Stimulated activated naive CD8-positive, alpha-beta T cell treated with anti-CD3 and anti-CD28 coated beads, Interleukin-15, Interleukin-2, amounts not matched to agents 100 ng/mL and 50 ng/mL, for 24 hours (primary cell): ENCODE data around the gene EFCAB12.

Experiments
- H3K27ac Mint-ChIP-seq: one replicate; pipeline ENCODE4 v1.8.0; 2021; ENCODE audit warnings: mild to moderate bottlenecking, mixed read lengths
- H3K27me3 Mint-ChIP-seq: one replicate; pipeline ENCODE4 v1.8.0; 2021; ENCODE audit warnings: mixed read lengths
- H3K36me3 Mint-ChIP-seq: one replicate; pipeline ENCODE4 v1.8.0; 2021; ENCODE audit warnings: low read depth, mixed read lengths
- H3K4me1 Mint-ChIP-seq: one replicate; pipeline ENCODE4 v1.8.0; 2021; ENCODE audit warnings: low read depth, mixed read lengths
- H3K4me3 Mint-ChIP-seq: one replicate; pipeline ENCODE4 v1.8.0; 2021; ENCODE audit warnings: mild to moderate bottlenecking, mixed read lengths
- H3K9me3 Mint-ChIP-seq: one replicate; pipeline ENCODE4 v1.8.0; 2021; ENCODE audit warnings: mixed read lengths

The EFCAB12 gene

DNA sequence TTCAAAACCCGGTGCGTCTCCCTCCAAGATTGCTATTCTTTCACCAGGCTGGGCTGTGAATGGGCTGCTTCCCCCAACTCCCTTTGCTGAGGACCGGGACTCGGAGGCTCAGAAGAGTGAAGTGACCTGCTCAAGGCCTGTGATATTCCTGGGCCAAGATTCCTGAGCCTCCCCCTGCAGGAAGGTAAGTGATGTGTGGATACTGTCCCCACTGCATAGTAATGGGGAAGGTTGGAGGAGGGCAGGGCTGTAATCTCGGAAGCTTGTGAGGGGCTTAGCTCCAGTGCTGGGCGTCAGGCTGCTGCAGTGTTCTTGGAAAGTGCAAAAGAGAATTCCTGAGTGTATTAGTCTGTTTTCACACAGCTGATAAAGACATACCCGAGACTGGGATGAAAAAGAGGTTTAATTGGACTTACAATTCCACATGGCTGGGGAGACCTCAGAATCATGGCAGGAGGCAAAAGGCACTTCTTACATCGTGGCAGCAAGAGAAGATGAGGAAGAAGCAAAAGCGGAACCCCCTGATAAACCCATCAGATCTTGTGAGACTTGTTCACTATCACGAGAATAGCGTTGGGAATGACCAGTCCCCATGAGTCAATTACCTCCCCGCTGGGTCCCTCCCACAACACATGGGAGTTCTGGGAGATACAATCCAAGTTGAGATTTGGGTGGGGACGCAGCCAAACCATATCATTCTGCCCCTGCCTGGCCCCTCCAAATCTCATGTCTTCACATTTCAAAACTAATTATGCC lies 67.6 kb downstream of the EFCAB12 start:
- Mint-ChIP-seq H3K27ac (no peak overlapping the region), H3K36me3 (no peaks in the 10 kb centered on the region), H3K9me3 (no peaks in the 10 kb centered on the region), H3K4me3 (no peak overlapping the region), H3K4me1 (no peaks in the 10 kb centered on the region), H3K27me3 (no peaks in the 10 kb centered on the region)

- Mint-ChIP-seq H3K9me3 (no peaks in the 10 kb centered on the region), H3K4me1 (no peaks in the 10 kb centered on the region), H3K27me3 (no peaks in the 10 kb centered on the region), H3K4me3 (no peak overlapping the region), H3K36me3 (no peaks in the 10 kb centered on the region), H3K27ac (no peak overlapping the region)
Observed at GRCh38 chr3:129360171-129360611, 68.2 kb downstream of the EFCAB12 start.

- no peaks in the 10 kb centered on the region for H3K27me3 Mint-ChIP-seq
- no peak overlapping the region for H3K4me3 Mint-ChIP-seq
- no peaks in the 10 kb centered on the region for H3K36me3 Mint-ChIP-seq
- H3K4me1 Mint-ChIP-seq: no peaks in the 10 kb centered on the region
- no peak overlapping the region for H3K27ac Mint-ChIP-seq
- no peaks in the 10 kb centered on the region for H3K9me3 Mint-ChIP-seq
Observed at GRCh38 chr3:129358772-129359371, 69.6 kb downstream of the EFCAB12 start.

GRCh38 chr3:129358177-129358771 lies 70.2 kb downstream of the EFCAB12 start:
- Mint-ChIP-seq H3K9me3 (no peaks in the 10 kb centered on the region), H3K4me1 (no peaks in the 10 kb centered on the region)

DNA sequence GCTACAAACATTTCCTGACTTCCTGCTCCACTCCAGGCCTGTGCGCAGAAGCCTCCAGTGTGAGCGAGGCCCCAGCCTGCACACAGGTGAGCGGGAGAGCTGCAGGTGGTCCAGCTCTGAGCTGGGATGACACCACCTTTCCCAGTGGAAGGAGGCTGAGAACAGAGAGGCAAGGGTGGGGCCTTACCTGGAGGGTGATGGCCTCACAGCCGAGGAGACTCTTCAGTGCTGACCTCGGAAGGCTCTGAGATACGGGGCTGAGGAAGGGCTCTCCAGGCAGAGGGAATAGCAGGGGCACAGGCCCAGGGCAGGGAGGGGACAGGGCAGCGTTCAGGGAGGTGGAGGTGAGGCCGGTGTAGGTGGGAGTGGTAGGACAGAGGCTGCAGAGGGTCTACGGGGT lies 70.8 kb downstream of the EFCAB12 start:
- Mint-ChIP-seq H3K27me3 (no peaks in the 10 kb centered on the region), H3K36me3 (no peaks in the 10 kb centered on the region), H3K4me1 (no peaks in the 10 kb centered on the region), H3K4me3 (no peak overlapping the region), H3K9me3 (no peaks in the 10 kb centered on the region), H3K27ac (no peak overlapping the region)

More at GRCh38 chr3:129358177-129358771, 70.2 kb downstream of the EFCAB12 start:
- no peaks in the 10 kb centered on the region for H3K36me3 Mint-ChIP-seq
- H3K4me3 Mint-ChIP-seq: no peak overlapping the region
- H3K27me3 Mint-ChIP-seq: no peaks in the 10 kb centered on the region
- H3K27ac Mint-ChIP-seq: no peak overlapping the region

DNA sequence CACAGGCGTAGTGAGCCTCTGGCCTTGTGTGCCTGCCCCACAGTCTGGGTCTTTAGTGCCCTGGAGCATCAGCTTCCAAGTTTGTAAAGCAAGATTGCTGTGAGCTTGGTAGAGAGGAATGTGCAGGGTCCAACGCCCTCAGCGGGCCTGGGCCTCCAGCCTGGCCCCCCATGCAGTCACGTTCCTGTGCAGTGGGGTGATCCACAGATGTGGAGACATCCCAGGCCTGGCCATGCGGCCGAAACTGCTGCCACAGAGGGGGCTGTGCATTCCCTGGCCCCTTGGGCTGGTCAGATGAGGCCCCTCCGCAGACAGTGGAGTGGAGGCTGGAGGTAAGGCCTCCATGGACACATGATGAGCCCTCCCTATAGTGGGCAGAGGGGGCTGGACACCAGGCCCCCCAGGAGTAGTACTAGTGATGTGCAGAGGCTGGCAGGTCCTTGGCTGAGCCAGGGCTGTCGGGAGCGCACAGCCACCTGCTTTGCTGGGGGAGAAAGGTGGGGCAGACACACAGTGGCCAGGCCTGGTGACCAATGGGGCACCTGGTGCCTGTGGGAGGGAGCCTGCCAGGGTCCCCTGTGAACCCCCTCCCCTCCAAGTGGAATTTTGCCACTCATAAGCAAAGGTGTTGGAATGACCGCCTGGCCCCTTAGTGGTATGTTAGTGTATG lies 71.5 kb downstream of the EFCAB12 start:
- H3K36me3 Mint-ChIP-seq: no peaks in the 10 kb centered on the region
- no peaks in the 10 kb centered on the region for H3K9me3 Mint-ChIP-seq
- no peaks in the 10 kb centered on the region for H3K4me1 Mint-ChIP-seq
- H3K27me3 Mint-ChIP-seq: no peaks in the 10 kb centered on the region
- H3K4me3 Mint-ChIP-seq: no peak overlapping the region
- no peak overlapping the region for H3K27ac Mint-ChIP-seq

DNA sequence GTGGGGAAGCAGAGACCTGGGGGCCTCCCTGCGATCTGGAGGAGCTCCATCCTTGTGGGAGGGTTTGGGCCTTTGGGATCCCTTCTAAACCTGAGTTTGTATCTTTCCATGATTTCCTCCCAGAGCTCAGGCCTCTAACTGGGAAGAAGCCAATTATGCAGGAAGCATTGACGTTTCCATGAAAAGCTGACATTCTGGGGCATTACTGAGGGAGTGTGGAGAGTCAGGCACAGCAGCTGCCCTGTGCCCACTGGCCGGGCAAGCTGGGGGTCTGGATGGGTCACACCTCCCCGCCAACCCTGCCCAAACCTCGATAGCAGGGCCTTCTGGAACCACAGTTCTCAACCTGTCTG lies 74.9 kb downstream of the EFCAB12 start:
- H3K4me1 Mint-ChIP-seq: no peaks in the 10 kb centered on the region
- H3K9me3 Mint-ChIP-seq: no peaks in the 10 kb centered on the region
- no peak overlapping the region for H3K4me3 Mint-ChIP-seq
- no peaks in the 10 kb centered on the region for H3K27me3 Mint-ChIP-seq
- H3K36me3 Mint-ChIP-seq: no peaks in the 10 kb centered on the region
- H3K27ac Mint-ChIP-seq: no peak overlapping the region

GRCh38 chr3:129352650-129353588 lies 75.5 kb downstream of the EFCAB12 start:
- Mint-ChIP-seq H3K4me3 (no peak overlapping the region), H3K4me1 (no peaks in the 10 kb centered on the region), H3K9me3 (no peaks in the 10 kb centered on the region), H3K27me3 (no peaks in the 10 kb centered on the region), H3K36me3 (no peaks in the 10 kb centered on the region), H3K27ac (no peak overlapping the region)

DNA sequence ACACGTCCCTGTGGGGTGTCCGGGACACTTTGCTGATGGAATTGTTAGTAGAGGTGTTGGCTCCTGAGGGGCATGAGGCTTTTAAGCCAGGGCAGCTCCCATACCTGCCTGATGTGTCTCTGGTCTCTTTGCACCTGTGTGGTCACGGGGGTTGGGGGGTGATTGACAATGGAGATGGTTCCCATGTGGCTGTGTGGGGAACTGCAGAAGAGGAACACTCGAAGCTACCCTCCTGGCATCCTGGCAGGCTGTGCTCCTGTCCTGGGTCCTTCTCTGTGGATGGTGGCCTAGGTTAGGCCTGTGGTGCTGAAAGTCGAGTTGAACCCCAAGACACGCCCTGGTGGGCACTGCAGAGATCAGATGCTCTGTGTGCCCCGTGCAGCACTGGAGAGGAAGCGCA lies 76.4 kb downstream of the EFCAB12 start:
- no peaks in the 10 kb centered on the region for H3K36me3 Mint-ChIP-seq
- H3K27ac Mint-ChIP-seq: no peak overlapping the region
- H3K4me1 Mint-ChIP-seq: no peaks in the 10 kb centered on the region
- no peaks in the 10 kb centered on the region for H3K9me3 Mint-ChIP-seq
- no peak overlapping the region for H3K4me3 Mint-ChIP-seq
- H3K27me3 Mint-ChIP-seq: no peaks in the 10 kb centered on the region
